GM23338 (cell line): ENCODE results near the gene GPR39. TPM values are rescaled to one million over a fixed set of nuclear protein-coding genes. Genes with fewer than 3 reads are reported as not detected.

Experiments used
- ATAC-seq: fragments of 200-7000 bp; cut with Tn5 transposase; 3 replicates; pipeline ENCODE4 v1.9.1; 2020
- DNase-seq: peaks from one replicate; pipeline ENCODE4 v3.0.0-alpha.2; 2015; ENCODE audit warnings: low spot score
- H2AFZ ChIP-seq: fragments of 200-600 bp; sonication (generic); 2 replicates; pipeline ENCODE4 v1.8.0; 2016; ENCODE audit warnings: antibody characterized with exemption, mild to moderate bottlenecking, moderate library complexity
- H3F3A ChIP-seq: fragments of 200-600 bp; sonication (generic); replicated peaks from 2 replicates; pipeline ENCODE4 v1.8.0; 2017; ENCODE audit warnings: antibody characterized with exemption, mixed run types, low read depth
- H3K27ac ChIP-seq: fragments of 200-600 bp; sonication (generic); 2 replicates; pipeline ENCODE4 v1.6.1; 2016; ENCODE audit warnings: low read depth
- H3K27me3 ChIP-seq: fragments of 200-600 bp; sonication (generic); 2 replicates; pipeline ENCODE4 v1.8.0; 2016; ENCODE audit warnings: mild to moderate bottlenecking, mixed run types, moderate library complexity; ENCODE audit not compliant: insufficient read depth
- H3K36me3 ChIP-seq: fragments of 200-600 bp; sonication (generic); 2 replicates; pipeline ENCODE4 v1.8.0; 2016; ENCODE audit warnings: mild to moderate bottlenecking; ENCODE audit not compliant: insufficient read depth
- H3K4me1 ChIP-seq: fragments of 200-600 bp; sonication (generic); 2 replicates; pipeline ENCODE4 v1.8.0; 2016; ENCODE audit warnings: mild to moderate bottlenecking, moderate library complexity; ENCODE audit not compliant: insufficient read depth
- H3K4me2 ChIP-seq: fragments of 200-600 bp; sonication (generic); 2 replicates; pipeline ENCODE4 v1.7.1; 2017; ENCODE audit warnings: mixed run types
- H3K4me3 ChIP-seq: fragments of 200-600 bp; sonication (generic); 2 replicates; pipeline ENCODE4 v1.6.1; 2016; ENCODE audit warnings: mixed run types
- H3K79me2 ChIP-seq: fragments of 200-600 bp; sonication (generic); replicated peaks from 2 replicates; pipeline ENCODE4 v1.8.0; 2017; ENCODE audit warnings: mild to moderate bottlenecking; ENCODE audit not compliant: insufficient read depth
- H3K9me2 ChIP-seq: fragments of 200-600 bp; sonication (generic); 2 replicates; pipeline ENCODE4 v1.8.0; 2017; ENCODE audit not compliant: insufficient read depth
- H4K20me1 ChIP-seq: fragments of 200-600 bp; sonication (generic); replicated peaks from 2 replicates; pipeline ENCODE4 v1.8.0; 2017; ENCODE audit warnings: mild to moderate bottlenecking; ENCODE audit not compliant: insufficient read depth
- H3K27ac Mint-ChIP-seq: 2 replicates; pipeline ENCODE4 v1.8.0; 2020; ENCODE audit warnings: inconsistent platforms, mild to moderate bottlenecking, moderate library complexity, mixed read lengths
- H3K27me3 Mint-ChIP-seq: 3 replicates; pipeline ENCODE4 v1.8.0; 2022; ENCODE audit warnings: low read depth, mild to moderate bottlenecking, moderate library complexity, mixed read lengths, inconsistent platforms; ENCODE audit not compliant: insufficient read depth, poor library complexity
- H3K36me3 Mint-ChIP-seq: 3 replicates; pipeline ENCODE4 v1.8.0; 2021; ENCODE audit warnings: low read depth, mild to moderate bottlenecking, inconsistent platforms, moderate library complexity, mixed read lengths
- H3K4me1 Mint-ChIP-seq: 3 replicates; pipeline ENCODE4 v1.8.0; 2020; ENCODE audit warnings: mild to moderate bottlenecking, inconsistent platforms, mixed read lengths
- H3K4me3 Mint-ChIP-seq: 3 replicates; pipeline ENCODE4 v1.8.0; 2021; ENCODE audit warnings: moderate library complexity, mild to moderate bottlenecking, inconsistent platforms, mixed read lengths
- H3K9me3 Mint-ChIP-seq: 3 replicates; pipeline ENCODE4 v1.8.0; 2020; ENCODE audit warnings: moderate library complexity, mild to moderate bottlenecking, inconsistent platforms, mixed read lengths
- CREB1 ChIP-seq: fragments of 250-450 bp; sonication (Bioruptor Pico); IDR thresholded peaks from 2 replicates; pipeline ENCODE4 v1.5.0; 2020; ENCODE audit warnings: low read depth, mild to moderate bottlenecking, moderate library complexity
- CTCF ChIP-seq, 2 experiments: fragments of 200-600 bp in 1 of 2; sonication (generic) in 1 of 2; conservative IDR thresholded peaks; 2 replicates each; pipeline versions ENCODE4 v1.5.1 to v1.6.1; 2016 to 2017; ENCODE audit warnings: antibody characterized with exemption in 2 of 2, low read depth in 2 of 2, mild to moderate bottlenecking in 2 of 2, moderate library complexity in 1 of 2
- ETS1 ChIP-seq: IDR thresholded peaks from 2 replicates; pipeline ENCODE4 v1.6.1; 2016; ENCODE audit warnings: antibody characterized with exemption
- EZH2 ChIP-seq: fragments of 200-600 bp; sonication (generic); IDR thresholded peaks from one replicate; pipeline ENCODE4 v1.8.0; 2017; ENCODE audit warnings: antibody characterized with exemption, mild to moderate bottlenecking, low read depth; ENCODE audit not compliant: unreplicated experiment
- EZH2phosphoT487 ChIP-seq: fragments of 200-600 bp; sonication (generic); IDR thresholded peaks from one replicate; pipeline ENCODE4 v1.8.1; 2018; ENCODE audit warnings: antibody characterized with exemption; ENCODE audit not compliant: unreplicated experiment
- JUNB ChIP-seq: IDR thresholded peaks from one replicate; pipeline ENCODE4 v1.6.1; 2016; ENCODE audit warnings: antibody characterized with exemption; ENCODE audit not compliant: unreplicated experiment
- NANOG ChIP-seq: IDR thresholded peaks from 2 replicates; pipeline ENCODE4 v1.6.1; 2016; ENCODE audit warnings: antibody characterized with exemption, borderline replicate concordance
- POLR2AphosphoS5 ChIP-seq: IDR thresholded peaks from 2 replicates; pipeline ENCODE4 v1.6.1; 2016; ENCODE audit warnings: antibody characterized with exemption, low read depth
- STAT1 ChIP-seq: IDR thresholded peaks from one replicate; pipeline ENCODE4 v1.6.1; 2016; ENCODE audit warnings: antibody characterized with exemption; ENCODE audit not compliant: unreplicated experiment
- ZNF114 ChIP-seq: fragments of 250-450 bp; sonication (Bioruptor Pico); IDR thresholded peaks from 2 replicates; pipeline ENCODE4 v1.5.0; 2020; ENCODE audit warnings: mild to moderate bottlenecking, moderate library complexity
- ZNF331 ChIP-seq: fragments of 250-450 bp; sonication (Bioruptor Pico); IDR thresholded peaks from 2 replicates; pipeline ENCODE4 v1.5.0; 2020; ENCODE audit warnings: low read depth, mild to moderate bottlenecking, moderate library complexity
- polyA plus RNA-seq: library from polyadenylated mRNA; unstranded; fragments of >200 nt; fragmentation: Nextera tagmentation; extraction: Ambion mirVana; gene quantifications from 2 replicates; pipeline ENCODE4 v1.2.1, GENCODE V29; 2016
- total RNA-seq: library from RNA; depleted of rRNA; stranded (reverse); fragments of >200 nt; shearing (Covaris generic); gene quantifications from 2 replicates; pipeline ENCODE4 v1.2.3, GENCODE V29; 2014
- TF ChIP-seq, protein P1 (sequence below): fragments of 250-450 bp; sonication (Bioruptor Pico); IDR thresholded peaks from 2 replicates; pipeline ENCODE4 v1.5.0; 2020; ENCODE audit warnings: mild to moderate bottlenecking, moderate library complexity
- TF ChIP-seq, protein P2 (sequence below): IDR thresholded peaks from one replicate; pipeline ENCODE4 v1.6.1; 2018; ENCODE audit warnings: antibody characterized with exemption; ENCODE audit not compliant: unreplicated experiment

The GPR39 gene
- total and polyA plus RNA-seq, 2 experiments from 2014 or later, result 0.55 to 1.9 TPM

DNA sequence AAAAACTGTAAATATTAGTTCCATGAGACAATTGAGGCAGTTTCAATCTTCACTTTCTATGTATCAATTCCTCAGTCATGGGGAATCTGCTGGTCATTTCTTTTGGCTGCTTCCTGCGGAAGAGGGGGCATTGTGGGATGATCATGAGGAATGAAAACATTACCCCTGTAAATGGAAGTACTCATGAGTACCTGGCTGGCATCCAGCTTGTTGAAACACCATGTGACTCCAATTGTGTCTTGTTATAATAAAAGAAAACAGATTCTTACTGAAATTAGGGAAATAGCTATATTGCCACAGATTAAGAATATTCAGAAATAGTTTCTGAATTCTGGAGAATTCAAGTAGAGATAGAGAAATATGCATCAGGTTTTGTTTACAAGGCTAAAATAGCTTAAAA lies 41.6 kb upstream of the GPR39 start:
- Histone ChIP-seq H3K9me2 (no peaks in the 10 kb centered on the region), H3K36me3 (no peaks in the 10 kb centered on the region), H3F3A (no peaks in the 10 kb centered on the region), H3K79me2 (no peaks in the 10 kb centered on the region), H3K4me2 (no peak overlapping the region), H4K20me1 (no peaks in the 10 kb centered on the region), H3K4me1 (no peaks in the 10 kb centered on the region), H3K27ac (no peak overlapping the region), H3K4me3 (no peak overlapping the region), H3K27me3 (no peaks in the 10 kb centered on the region), H2AFZ (no peak overlapping the region)
- DNase-seq, result no peak
- H3K36me3 Mint-ChIP-seq, result peaks cover 11% of the 10 kb centered on the region
- no peaks in the 10 kb centered on the region for H3K4me1 Mint-ChIP-seq
- no peaks in the 10 kb centered on the region for H3K27me3 Mint-ChIP-seq
- TF ChIP-seq ZNF331 (CRISPR knock-in tag) (no peak), ZNF114 (CRISPR knock-in tag) (no peak), JUNB (no peak), POLR2AphosphoS5 (no peak), ETS1 (no peak), CREB1 (CRISPR knock-in tag) (no peak), NANOG (no peak), EZH2phosphoT487 (no peak), EZH2 (no peak), STAT1 (no peak), CTCF (conservative IDR thresholded peaks at IDR 0.05; ENCODE audit: low read depth in 2 of 2) (no peak)
- TF ChIP-seq, protein P1, sequence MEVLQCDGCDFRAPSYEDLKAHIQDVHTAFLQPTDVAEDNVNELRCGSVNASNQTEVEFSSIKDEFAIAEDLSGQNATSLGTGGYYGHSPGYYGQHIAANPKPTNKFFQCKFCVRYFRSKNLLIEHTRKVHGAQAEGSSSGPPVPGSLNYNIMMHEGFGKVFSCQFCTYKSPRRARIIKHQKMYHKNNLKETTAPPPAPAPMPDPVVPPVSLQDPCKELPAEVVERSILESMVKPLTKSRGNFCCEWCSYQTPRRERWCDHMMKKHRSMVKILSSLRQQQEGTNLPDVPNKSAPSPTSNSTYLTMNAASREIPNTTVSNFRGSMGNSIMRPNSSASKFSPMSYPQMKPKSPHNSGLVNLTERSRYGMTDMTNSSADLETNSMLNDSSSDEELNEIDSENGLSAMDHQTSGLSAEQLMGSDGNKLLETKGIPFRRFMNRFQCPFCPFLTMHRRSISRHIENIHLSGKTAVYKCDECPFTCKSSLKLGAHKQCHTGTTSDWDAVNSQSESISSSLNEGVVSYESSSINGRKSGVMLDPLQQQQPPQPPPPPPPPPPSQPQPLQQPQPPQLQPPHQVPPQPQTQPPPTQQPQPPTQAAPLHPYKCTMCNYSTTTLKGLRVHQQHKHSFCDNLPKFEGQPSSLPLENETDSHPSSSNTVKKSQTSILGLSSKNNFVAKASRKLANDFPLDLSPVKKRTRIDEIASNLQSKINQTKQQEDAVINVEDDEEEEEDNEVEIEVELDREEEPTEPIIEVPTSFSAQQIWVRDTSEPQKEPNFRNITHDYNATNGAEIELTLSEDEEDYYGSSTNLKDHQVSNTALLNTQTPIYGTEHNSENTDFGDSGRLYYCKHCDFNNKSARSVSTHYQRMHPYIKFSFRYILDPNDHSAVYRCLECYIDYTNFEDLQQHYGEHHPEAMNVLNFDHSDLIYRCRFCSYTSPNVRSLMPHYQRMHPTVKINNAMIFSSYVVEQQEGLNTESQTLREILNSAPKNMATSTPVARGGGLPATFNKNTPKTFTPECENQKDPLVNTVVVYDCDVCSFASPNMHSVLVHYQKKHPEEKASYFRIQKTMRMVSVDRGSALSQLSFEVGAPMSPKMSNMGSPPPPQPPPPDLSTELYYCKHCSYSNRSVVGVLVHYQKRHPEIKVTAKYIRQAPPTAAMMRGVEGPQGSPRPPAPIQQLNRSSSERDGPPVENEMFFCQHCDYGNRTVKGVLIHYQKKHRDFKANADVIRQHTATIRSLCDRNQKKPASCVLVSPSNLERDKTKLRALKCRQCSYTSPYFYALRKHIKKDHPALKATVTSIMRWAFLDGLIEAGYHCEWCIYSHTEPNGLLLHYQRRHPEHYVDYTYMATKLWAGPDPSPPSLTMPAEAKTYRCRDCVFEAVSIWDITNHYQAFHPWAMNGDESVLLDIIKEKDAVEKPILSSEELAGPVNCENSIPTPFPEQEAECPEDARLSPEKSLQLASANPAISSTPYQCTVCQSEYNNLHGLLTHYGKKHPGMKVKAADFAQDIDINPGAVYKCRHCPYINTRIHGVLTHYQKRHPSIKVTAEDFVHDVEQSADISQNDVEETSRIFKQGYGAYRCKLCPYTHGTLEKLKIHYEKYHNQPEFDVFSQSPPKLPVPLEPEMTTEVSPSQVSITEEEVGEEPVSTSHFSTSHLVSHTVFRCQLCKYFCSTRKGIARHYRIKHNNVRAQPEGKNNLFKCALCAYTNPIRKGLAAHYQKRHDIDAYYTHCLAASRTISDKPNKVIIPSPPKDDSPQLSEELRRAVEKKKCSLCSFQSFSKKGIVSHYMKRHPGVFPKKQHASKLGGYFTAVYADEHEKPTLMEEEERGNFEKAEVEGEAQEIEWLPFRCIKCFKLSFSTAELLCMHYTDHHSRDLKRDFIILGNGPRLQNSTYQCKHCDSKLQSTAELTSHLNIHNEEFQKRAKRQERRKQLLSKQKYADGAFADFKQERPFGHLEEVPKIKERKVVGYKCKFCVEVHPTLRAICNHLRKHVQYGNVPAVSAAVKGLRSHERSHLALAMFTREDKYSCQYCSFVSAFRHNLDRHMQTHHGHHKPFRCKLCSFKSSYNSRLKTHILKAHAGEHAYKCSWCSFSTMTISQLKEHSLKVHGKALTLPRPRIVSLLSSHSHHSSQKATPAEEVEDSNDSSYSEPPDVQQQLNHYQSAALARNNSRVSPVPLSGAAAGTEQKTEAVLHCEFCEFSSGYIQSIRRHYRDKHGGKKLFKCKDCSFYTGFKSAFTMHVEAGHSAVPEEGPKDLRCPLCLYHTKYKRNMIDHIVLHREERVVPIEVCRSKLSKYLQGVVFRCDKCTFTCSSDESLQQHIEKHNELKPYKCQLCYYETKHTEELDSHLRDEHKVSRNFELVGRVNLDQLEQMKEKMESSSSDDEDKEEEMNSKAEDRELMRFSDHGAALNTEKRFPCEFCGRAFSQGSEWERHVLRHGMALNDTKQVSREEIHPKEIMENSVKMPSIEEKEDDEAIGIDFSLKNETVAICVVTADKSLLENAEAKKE, result no peak
- TF ChIP-seq, protein P2, sequence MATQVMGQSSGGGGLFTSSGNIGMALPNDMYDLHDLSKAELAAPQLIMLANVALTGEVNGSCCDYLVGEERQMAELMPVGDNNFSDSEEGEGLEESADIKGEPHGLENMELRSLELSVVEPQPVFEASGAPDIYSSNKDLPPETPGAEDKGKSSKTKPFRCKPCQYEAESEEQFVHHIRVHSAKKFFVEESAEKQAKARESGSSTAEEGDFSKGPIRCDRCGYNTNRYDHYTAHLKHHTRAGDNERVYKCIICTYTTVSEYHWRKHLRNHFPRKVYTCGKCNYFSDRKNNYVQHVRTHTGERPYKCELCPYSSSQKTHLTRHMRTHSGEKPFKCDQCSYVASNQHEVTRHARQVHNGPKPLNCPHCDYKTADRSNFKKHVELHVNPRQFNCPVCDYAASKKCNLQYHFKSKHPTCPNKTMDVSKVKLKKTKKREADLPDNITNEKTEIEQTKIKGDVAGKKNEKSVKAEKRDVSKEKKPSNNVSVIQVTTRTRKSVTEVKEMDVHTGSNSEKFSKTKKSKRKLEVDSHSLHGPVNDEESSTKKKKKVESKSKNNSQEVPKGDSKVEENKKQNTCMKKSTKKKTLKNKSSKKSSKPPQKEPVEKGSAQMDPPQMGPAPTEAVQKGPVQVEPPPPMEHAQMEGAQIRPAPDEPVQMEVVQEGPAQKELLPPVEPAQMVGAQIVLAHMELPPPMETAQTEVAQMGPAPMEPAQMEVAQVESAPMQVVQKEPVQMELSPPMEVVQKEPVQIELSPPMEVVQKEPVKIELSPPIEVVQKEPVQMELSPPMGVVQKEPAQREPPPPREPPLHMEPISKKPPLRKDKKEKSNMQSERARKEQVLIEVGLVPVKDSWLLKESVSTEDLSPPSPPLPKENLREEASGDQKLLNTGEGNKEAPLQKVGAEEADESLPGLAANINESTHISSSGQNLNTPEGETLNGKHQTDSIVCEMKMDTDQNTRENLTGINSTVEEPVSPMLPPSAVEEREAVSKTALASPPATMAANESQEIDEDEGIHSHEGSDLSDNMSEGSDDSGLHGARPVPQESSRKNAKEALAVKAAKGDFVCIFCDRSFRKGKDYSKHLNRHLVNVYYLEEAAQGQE, result no peak
- peaks cover 21% of the 10 kb centered on the region for H3K9me3 Mint-ChIP-seq
- H3K27ac Mint-ChIP-seq, result no peak overlapping the region
- ATAC-seq, result no peak
- no peak overlapping the region for H3K4me3 Mint-ChIP-seq
